ENCODE data around the gene OGT.
A peak's percentile ranks its signal among the peaks of the same experiment; 100 is the strongest.

The OGT gene

GRCh38 chrX:71532078-71532752 lies 689 bp upstream of the OGT start:
- Mint-ChIP-seq H3K4me1 (peaks cover 23% of the 10 kb centered on the region), H3K4me3 (peak overlapping the region; percentile 97), H3K27ac (peak overlapping the region; percentile 98), H3K36me3 (ENCODE audit: low read depth) (peaks cover 35% of the 10 kb centered on the region), H3K9me3 (no peaks in the 10 kb centered on the region), H3K27me3 (no peaks in the 10 kb centered on the region)
- ATAC-seq (peak; percentile 72), DNase-seq (peak; percentile 43)

GRCh38 chrX:71533516-71533850 lies 579 bp downstream of the OGT start:
- Mint-ChIP-seq H3K27ac (peak overlapping the region; percentile 98), H3K27me3 (no peaks in the 10 kb centered on the region), H3K9me3 (no peaks in the 10 kb centered on the region), H3K4me1 (peaks cover 23% of the 10 kb centered on the region), H3K4me3 (peak overlapping the region; percentile 97), H3K36me3 (ENCODE audit: low read depth) (peaks cover 46% of the 10 kb centered on the region)
- ATAC-seq = no peak
- DNase-seq = no peak

GRCh38 chrX:71533851-71534561 lies 1.1 kb downstream of the OGT start:
- Mint-ChIP-seq H3K4me3 (peak overlapping the region; percentile 97), H3K36me3 (ENCODE audit: low read depth) (peaks cover 51% of the 10 kb centered on the region), H3K27ac (peak overlapping the region; percentile 98), H3K4me1 (peaks cover 25% of the 10 kb centered on the region), H3K27me3 (no peaks in the 10 kb centered on the region), H3K9me3 (no peaks in the 10 kb centered on the region)
- ATAC-seq (no peak), DNase-seq (peak; percentile 49)

GRCh38 chrX:71534773-71535544 lies 2.1 kb downstream of the OGT start:
- no peak for DNase-seq
- peaks cover 29% of the 10 kb centered on the region for H3K4me1 Mint-ChIP-seq

GRCh38 chrX:71536285-71536684 lies 3.4 kb downstream of the OGT start:
- Mint-ChIP-seq H3K27me3 (no peaks in the 10 kb centered on the region), H3K36me3 (ENCODE audit: low read depth) (peaks cover 68% of the 10 kb centered on the region), H3K4me1 (peaks cover 31% of the 10 kb centered on the region), H3K9me3 (no peaks in the 10 kb centered on the region), H3K27ac (peak overlapping the region; percentile 99), H3K4me3 (peak overlapping the region; percentile 97)
- DNase-seq (peak; percentile 33), ATAC-seq (no peak)

More at GRCh38 chrX:71534773-71535544, 2.1 kb downstream of the OGT start:
- H3K9me3 Mint-ChIP-seq = no peaks in the 10 kb centered on the region
- peak overlapping the region; percentile 98 for H3K27ac Mint-ChIP-seq
- H3K36me3 Mint-ChIP-seq (ENCODE audit: low read depth) = peaks cover 60% of the 10 kb centered on the region
- H3K27me3 Mint-ChIP-seq = no peaks in the 10 kb centered on the region
- ATAC-seq = no peak
- H3K4me3 Mint-ChIP-seq = peak overlapping the region; percentile 97

- H3K4me1 Mint-ChIP-seq = peaks cover 36% of the 10 kb centered on the region
- ATAC-seq (no peak), DNase-seq (no peak)
- no peaks in the 10 kb centered on the region for H3K27me3 Mint-ChIP-seq
- no peaks in the 10 kb centered on the region for H3K9me3 Mint-ChIP-seq
- peak overlapping the region; percentile 99 for H3K27ac Mint-ChIP-seq
- peak overlapping the region; percentile 97 for H3K4me3 Mint-ChIP-seq
- peaks cover 78% of the 10 kb centered on the region for H3K36me3 Mint-ChIP-seq (ENCODE audit: low read depth)
Measured at GRCh38 chrX:71537743-71538142, 4.8 kb downstream of the OGT start.

GRCh38 chrX:71540801-71541200 lies 7.9 kb downstream of the OGT start:
- peaks cover 62% of the 10 kb centered on the region for H3K4me1 Mint-ChIP-seq
- ATAC-seq = no peak
- peaks cover 76% of the 10 kb centered on the region for H3K36me3 Mint-ChIP-seq (ENCODE audit: low read depth)
- no peak for DNase-seq
- peak overlapping the region; percentile 99 for H3K27ac Mint-ChIP-seq
- H3K4me3 Mint-ChIP-seq = peak overlapping the region; percentile 97
- no peaks in the 10 kb centered on the region for H3K27me3 Mint-ChIP-seq
- H3K9me3 Mint-ChIP-seq = no peaks in the 10 kb centered on the region

GRCh38 chrX:71541210-71542022 lies 8.5 kb downstream of the OGT start:
- H3K4me1 Mint-ChIP-seq = peaks cover 66% of the 10 kb centered on the region
- peaks cover 78% of the 10 kb centered on the region for H3K36me3 Mint-ChIP-seq (ENCODE audit: low read depth)
- H3K27ac Mint-ChIP-seq = peak overlapping the region; percentile 99
- H3K9me3 Mint-ChIP-seq = no peaks in the 10 kb centered on the region
- DNase-seq (no peak), ATAC-seq (peak; percentile 60)
- H3K27me3 Mint-ChIP-seq = no peaks in the 10 kb centered on the region
- H3K4me3 Mint-ChIP-seq = peak overlapping the region; percentile 97

GRCh38 chrX:71542411-71542810 lies 9.5 kb downstream of the OGT start:
- peaks cover 70% of the 10 kb centered on the region for H3K4me1 Mint-ChIP-seq

GRCh38 chrX:71542825-71543224 lies 9.9 kb downstream of the OGT start:
- DNase-seq = no peak
- ATAC-seq = no peak
- peak overlapping the region; percentile 97 for H3K4me3 Mint-ChIP-seq
- H3K9me3 Mint-ChIP-seq = no peaks in the 10 kb centered on the region
- peaks cover 72% of the 10 kb centered on the region for H3K4me1 Mint-ChIP-seq
- H3K27me3 Mint-ChIP-seq = no peaks in the 10 kb centered on the region
- peak overlapping the region; percentile 99 for H3K27ac Mint-ChIP-seq
- peaks cover 75% of the 10 kb centered on the region for H3K36me3 Mint-ChIP-seq (ENCODE audit: low read depth)

More at GRCh38 chrX:71542411-71542810, 9.5 kb downstream of the OGT start:
- H3K4me3 Mint-ChIP-seq = peak overlapping the region; percentile 97
- H3K36me3 Mint-ChIP-seq (ENCODE audit: low read depth) = peaks cover 77% of the 10 kb centered on the region
- H3K9me3 Mint-ChIP-seq = no peaks in the 10 kb centered on the region
- no peak for ATAC-seq
- no peak for DNase-seq
- H3K27ac Mint-ChIP-seq = peak overlapping the region; percentile 99
- no peaks in the 10 kb centered on the region for H3K27me3 Mint-ChIP-seq

GRCh38 chrX:71543316-71543715 lies 10.4 kb downstream of the OGT start:
- DNase-seq (no peak), ATAC-seq (peak; percentile 60)
- Mint-ChIP-seq H3K27ac (peak overlapping the region; percentile 99), H3K4me3 (peak overlapping the region; percentile 97), H3K4me1 (peaks cover 77% of the 10 kb centered on the region), H3K27me3 (no peaks in the 10 kb centered on the region), H3K36me3 (ENCODE audit: low read depth) (peaks cover 75% of the 10 kb centered on the region), H3K9me3 (no peaks in the 10 kb centered on the region)

GRCh38 chrX:71545364-71545763 lies 12.5 kb downstream of the OGT start:
- H3K4me1 Mint-ChIP-seq = peaks cover 75% of the 10 kb centered on the region
- H3K27me3 Mint-ChIP-seq = no peaks in the 10 kb centered on the region
- DNase-seq = no peak
- H3K27ac Mint-ChIP-seq = peak overlapping the region; percentile 99
- peaks cover 62% of the 10 kb centered on the region for H3K36me3 Mint-ChIP-seq (ENCODE audit: low read depth)
- no peak for ATAC-seq
- no peaks in the 10 kb centered on the region for H3K9me3 Mint-ChIP-seq
- peak overlapping the region; percentile 58 for H3K4me3 Mint-ChIP-seq

- ATAC-seq (no peak), DNase-seq (no peak)
- Mint-ChIP-seq H3K36me3 (ENCODE audit: low read depth) (peaks cover 60% of the 10 kb centered on the region), H3K9me3 (no peaks in the 10 kb centered on the region), H3K27me3 (no peaks in the 10 kb centered on the region), H3K4me3 (no peak overlapping the region), H3K4me1 (peaks cover 71% of the 10 kb centered on the region), H3K27ac (peak overlapping the region; percentile 64)
Measured at GRCh38 chrX:71546879-71547278, 14.0 kb downstream of the OGT start.

- Mint-ChIP-seq H3K36me3 (ENCODE audit: low read depth) (peaks cover 57% of the 10 kb centered on the region), H3K9me3 (no peaks in the 10 kb centered on the region), H3K4me1 (peaks cover 66% of the 10 kb centered on the region), H3K4me3 (no peak overlapping the region), H3K27ac (no peak overlapping the region), H3K27me3 (no peaks in the 10 kb centered on the region)
- no peak for DNase-seq
- ATAC-seq = no peak
Measured at GRCh38 chrX:71547339-71547738, 14.4 kb downstream of the OGT start.
